ENCODE data around the gene GRIFIN.

Gene GRIFIN

DNA sequence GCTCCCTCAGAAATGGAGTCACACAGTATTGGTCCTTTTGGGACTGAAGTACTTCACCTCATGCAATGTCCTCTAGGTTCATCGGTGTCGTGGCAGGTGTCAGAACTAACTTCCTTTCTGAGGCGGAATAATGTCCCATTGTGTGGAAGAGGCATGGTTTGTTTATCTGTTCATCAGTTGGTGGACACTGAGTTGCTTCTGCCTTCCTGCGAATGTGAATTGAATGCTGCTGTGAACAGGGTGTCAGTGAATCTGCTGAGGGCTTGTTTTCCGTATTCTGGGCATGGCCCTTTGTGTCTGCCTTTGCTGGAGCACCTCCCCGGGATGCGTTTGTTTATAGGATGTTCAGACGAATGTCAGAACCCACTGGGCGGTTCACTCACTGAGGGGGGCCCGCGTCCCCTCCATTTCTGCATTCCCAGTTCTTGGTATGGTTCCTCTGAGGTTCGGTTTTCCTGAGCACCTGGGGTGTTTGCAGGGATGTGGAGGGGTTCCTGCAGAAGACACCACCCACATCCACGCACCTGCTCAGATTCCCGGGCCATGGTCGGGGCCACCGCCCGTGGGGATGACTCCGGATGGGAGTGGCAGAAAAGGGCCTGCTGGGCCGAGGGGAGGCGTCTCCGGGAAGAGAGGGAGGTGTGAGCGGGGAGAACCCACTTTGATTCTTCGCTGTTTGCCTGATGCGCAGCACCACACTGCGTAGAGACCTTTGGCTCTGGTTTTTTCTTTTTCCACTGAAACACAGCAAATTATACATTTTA lies 39.7 kb downstream of the GRIFIN start:
- no peak for DNase-seq (ENCODE audit: low spot score)
- TF ChIP-seq, protein P1, sequence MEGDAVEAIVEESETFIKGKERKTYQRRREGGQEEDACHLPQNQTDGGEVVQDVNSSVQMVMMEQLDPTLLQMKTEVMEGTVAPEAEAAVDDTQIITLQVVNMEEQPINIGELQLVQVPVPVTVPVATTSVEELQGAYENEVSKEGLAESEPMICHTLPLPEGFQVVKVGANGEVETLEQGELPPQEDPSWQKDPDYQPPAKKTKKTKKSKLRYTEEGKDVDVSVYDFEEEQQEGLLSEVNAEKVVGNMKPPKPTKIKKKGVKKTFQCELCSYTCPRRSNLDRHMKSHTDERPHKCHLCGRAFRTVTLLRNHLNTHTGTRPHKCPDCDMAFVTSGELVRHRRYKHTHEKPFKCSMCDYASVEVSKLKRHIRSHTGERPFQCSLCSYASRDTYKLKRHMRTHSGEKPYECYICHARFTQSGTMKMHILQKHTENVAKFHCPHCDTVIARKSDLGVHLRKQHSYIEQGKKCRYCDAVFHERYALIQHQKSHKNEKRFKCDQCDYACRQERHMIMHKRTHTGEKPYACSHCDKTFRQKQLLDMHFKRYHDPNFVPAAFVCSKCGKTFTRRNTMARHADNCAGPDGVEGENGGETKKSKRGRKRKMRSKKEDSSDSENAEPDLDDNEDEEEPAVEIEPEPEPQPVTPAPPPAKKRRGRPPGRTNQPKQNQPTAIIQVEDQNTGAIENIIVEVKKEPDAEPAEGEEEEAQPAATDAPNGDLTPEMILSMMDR (IDR thresholded peaks at IDR 0.05; ENCODE audit: extremely low read depth, missing control alignments), result no peak

DNA sequence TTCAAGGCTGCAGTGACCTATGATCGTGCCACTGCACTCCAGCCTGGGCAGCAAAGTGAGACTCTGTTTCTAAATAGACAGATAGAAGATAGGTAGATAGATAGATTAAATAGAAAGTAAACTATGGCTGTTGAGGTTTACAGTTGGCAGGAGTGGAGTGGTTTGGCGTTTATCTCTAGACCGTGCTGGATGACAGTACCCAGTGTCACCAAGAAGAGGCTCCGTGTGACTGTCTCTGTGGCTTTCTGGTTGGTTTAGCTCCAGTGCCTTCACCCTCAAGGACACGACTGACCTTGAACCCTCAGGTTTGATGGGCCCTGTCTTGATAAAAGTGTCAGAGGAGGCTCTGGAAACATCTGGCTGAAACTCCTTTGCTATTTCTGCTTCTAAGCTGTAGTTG lies 41.1 kb downstream of the GRIFIN start:
- no peak for DNase-seq (ENCODE audit: low spot score)
- TF ChIP-seq, protein P1 (IDR thresholded peaks at IDR 0.05; ENCODE audit: extremely low read depth, missing control alignments), result no peak

DNA sequence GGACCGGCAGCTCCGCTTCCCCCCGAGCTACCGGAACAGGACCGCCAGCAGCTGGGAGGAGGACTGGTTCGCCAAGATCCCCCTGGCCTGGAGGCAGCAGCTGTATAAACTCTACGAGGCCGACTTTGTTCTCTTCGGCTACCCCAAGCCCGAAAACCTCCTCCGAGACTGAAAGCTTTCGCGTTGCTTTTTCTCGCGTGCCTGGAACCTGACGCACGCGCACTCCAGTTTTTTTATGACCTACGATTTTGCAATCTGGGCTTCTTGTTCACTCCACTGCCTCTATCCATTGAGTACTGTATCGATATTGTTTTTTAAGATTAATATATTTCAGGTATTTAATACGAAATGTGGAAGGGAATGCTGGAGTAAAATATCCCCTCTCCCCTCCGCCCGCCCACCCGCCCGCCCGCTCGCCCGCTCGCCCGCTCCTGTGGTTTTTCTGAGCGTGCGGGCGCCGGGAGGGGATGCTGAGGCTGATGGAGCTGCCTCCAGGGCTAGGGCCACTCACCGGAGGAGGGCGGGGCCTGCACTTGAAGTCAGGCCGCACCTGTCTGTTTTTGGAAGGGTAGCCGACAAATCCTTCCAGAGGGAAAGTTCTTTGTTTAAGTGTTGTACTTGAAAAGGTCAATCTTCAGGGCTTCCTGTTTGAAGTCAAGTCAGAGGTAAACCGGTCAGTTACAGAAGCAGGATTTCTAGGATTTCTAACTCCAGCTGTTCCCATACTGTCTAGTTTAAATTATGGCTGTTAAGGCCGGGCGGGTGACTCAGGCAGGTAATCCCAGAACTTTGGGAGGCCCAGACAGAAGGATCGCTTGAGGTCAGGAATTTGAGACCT lies 42.3 kb downstream of the GRIFIN start:
- TF ChIP-seq, protein P1 (IDR thresholded peaks at IDR 0.05; ENCODE audit: extremely low read depth, missing control alignments), result no peak
- no peak for DNase-seq (ENCODE audit: low spot score)

- no peak for DNase-seq (ENCODE audit: low spot score)
- TF ChIP-seq, protein P1 (IDR thresholded peaks at IDR 0.05; ENCODE audit: extremely low read depth, missing control alignments), result no peak
Observed at GRCh38 chr7:2432910-2433712, 43.1 kb downstream of the GRIFIN start.

DNA sequence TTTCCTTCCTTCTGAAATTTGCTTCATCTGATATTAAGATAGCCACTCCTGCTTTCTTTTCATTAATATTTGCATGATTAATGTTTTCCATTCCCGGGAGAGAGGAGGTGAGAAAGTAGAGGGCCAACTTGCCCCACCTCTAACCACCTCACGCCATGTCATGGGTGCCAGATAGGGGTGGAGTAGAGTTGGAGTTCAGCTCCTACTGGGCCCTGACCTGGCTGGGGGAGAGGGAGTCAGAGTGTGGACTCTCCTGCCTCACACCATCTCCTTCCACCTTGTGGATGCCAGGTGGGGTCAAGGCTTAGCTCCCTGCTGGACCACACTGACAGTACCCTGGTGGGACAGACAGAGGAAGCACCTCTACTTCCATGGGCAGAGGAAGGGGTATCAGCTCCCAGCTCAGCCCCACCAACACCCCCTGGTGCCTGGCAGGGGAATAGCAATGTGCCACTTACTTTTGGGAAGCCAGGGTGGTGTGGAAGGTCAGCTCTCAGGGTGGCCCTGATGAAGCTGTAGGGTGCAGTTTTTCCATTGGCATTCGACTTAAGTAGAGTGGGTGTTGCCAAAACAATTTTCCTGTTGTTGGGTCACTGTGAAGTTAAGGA lies 44.8 kb downstream of the GRIFIN start:
- TF ChIP-seq, protein P1 (IDR thresholded peaks at IDR 0.05; ENCODE audit: extremely low read depth, missing control alignments), result peak; percentile 43
- peak; percentile 57 for DNase-seq (ENCODE audit: low spot score)

DNA sequence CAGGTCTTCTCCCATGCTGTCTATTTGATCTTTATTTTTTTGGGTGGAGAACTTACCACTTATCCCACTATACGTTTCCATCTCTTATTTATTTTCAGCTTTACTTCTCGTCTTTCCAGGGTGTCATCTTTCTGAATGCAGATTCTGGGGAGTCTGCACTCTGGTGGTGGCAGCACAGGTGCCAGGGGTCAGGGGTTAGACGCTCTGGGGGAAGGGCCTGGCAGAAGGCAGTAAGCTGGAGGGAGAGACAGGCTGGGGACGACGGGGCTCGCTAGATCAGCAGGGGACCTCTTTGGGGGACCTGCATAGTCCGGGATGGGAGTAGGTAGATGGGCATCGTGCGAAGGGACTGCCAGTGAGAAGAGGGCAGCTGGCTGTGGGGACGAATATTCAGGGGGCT lies 50.4 kb downstream of the GRIFIN start:
- DNase-seq (ENCODE audit: low spot score), result peak; percentile 2
- TF ChIP-seq, protein P1 (IDR thresholded peaks at IDR 0.05; ENCODE audit: extremely low read depth, missing control alignments), result no peak
